ENCODE data around the gene LYG1.

LYG1 gene

GRCh38 chr2:99317161-99317872, 16.3 kb upstream of the LYG1 start:
- H3K4me3 ChIP-seq (replicated peaks; ENCODE audit: low read depth, low read length) = no peak overlapping the region
- no peak for TF ChIP-seq CTCF (IDR thresholded peaks at IDR 0.05; ENCODE audit: insufficient read depth, low read length, poor library complexity, severe bottlenecking)
- no peak for DNase-seq (ENCODE audit: extremely low read depth, insufficient read length)
- H3K36me3 ChIP-seq (ENCODE audit: control insufficient read depth, insufficient read depth, low read length) = peaks cover 6% of the 10 kb centered on the region
- H3K27me3 ChIP-seq (replicated peaks; ENCODE audit: control insufficient read depth, insufficient read depth, low read length) = no peaks in the 10 kb centered on the region

GRCh38 chr2:99299580-99299979, 1.4 kb downstream of the LYG1 start:
- TF ChIP-seq CTCF (IDR thresholded peaks at IDR 0.05; ENCODE audit: insufficient read depth, low read length, poor library complexity, severe bottlenecking) = no peak

GRCh38 chr2:99297994-99298393, 3.0 kb downstream of the LYG1 start:
- Histone ChIP-seq H3K4me3 (replicated peaks; ENCODE audit: low read depth, low read length) (no peak overlapping the region), H3K27me3 (replicated peaks; ENCODE audit: control insufficient read depth, insufficient read depth, low read length) (no peaks in the 10 kb centered on the region), H3K36me3 (ENCODE audit: control insufficient read depth, insufficient read depth, low read length) (no peaks in the 10 kb centered on the region)
- TF ChIP-seq CTCF (IDR thresholded peaks at IDR 0.05; ENCODE audit: insufficient read depth, low read length, poor library complexity, severe bottlenecking) = no peak
- DNase-seq (ENCODE audit: extremely low read depth, insufficient read length) = no peak

More at GRCh38 chr2:99299580-99299979, 1.4 kb downstream of the LYG1 start:
- no peaks in the 10 kb centered on the region; the same call in 1 of the 2 replicates for H3K36me3 ChIP-seq (ENCODE audit: control insufficient read depth, insufficient read depth, low read length)
- no peak overlapping the region for H3K4me3 ChIP-seq (replicated peaks; ENCODE audit: low read depth, low read length)
- DNase-seq (ENCODE audit: extremely low read depth, insufficient read length) = no peak
- no peaks in the 10 kb centered on the region for H3K27me3 ChIP-seq (replicated peaks; ENCODE audit: control insufficient read depth, insufficient read depth, low read length)

GRCh38 chr2:99285526-99285925, 15.5 kb downstream of the LYG1 start:
- Histone ChIP-seq H3K4me3 (replicated peaks; ENCODE audit: low read depth, low read length) (no peak overlapping the region), H3K36me3 (ENCODE audit: control insufficient read depth, insufficient read depth, low read length) (no peaks in the 10 kb centered on the region; the same call in 1 of the 2 replicates), H3K27me3 (replicated peaks; ENCODE audit: control insufficient read depth, insufficient read depth, low read length) (no peaks in the 10 kb centered on the region)
- DNase-seq (ENCODE audit: extremely low read depth, insufficient read length) = no peak
- TF ChIP-seq CTCF (IDR thresholded peaks at IDR 0.05; ENCODE audit: insufficient read depth, low read length, poor library complexity, severe bottlenecking) = no peak

- no peaks in the 10 kb centered on the region; the same call in 1 of the 2 replicates for H3K36me3 ChIP-seq (ENCODE audit: control insufficient read depth, insufficient read depth, low read length)
- no peak overlapping the region for H3K4me3 ChIP-seq (replicated peaks; ENCODE audit: low read depth, low read length)
- H3K27me3 ChIP-seq (replicated peaks; ENCODE audit: control insufficient read depth, insufficient read depth, low read length) = no peaks in the 10 kb centered on the region
- no peak for TF ChIP-seq CTCF (IDR thresholded peaks at IDR 0.05; ENCODE audit: insufficient read depth, low read length, poor library complexity, severe bottlenecking)
- no peak for DNase-seq (ENCODE audit: extremely low read depth, insufficient read length)
Measured at GRCh38 chr2:99279969-99280695, 20.9 kb downstream of the LYG1 start.

Measured in GM06990 (cell line).